Ovary (tissue), 9 donors: ENCODE data around the gene GUCD1. TPM values are rescaled to one million over a fixed set of nuclear protein-coding genes. Genes with fewer than 3 reads are reported as not detected.

Experiments used
- DNase-seq, 5 donors: peaks; one replicate each; pipeline ENCODE4 v3.0.0-alpha.2; 2019 to 2020
- H3K27ac ChIP-seq, 2 donors: fragments of 200-600 bp; one replicate each; pipeline versions ENCODE4 v1.5.1 to v1.8.0; 2019 to 2022
- H3K27me3 ChIP-seq: fragments of 200-600 bp; one replicate; pipeline ENCODE4 v1.8.0; 2022
- H3K36me3 ChIP-seq: fragments of 200-600 bp; sonication (generic); one replicate; pipeline ENCODE4 v1.5.1; 2019
- H3K4me1 ChIP-seq: one replicate; pipeline ENCODE4 v1.8.1; 2013; ENCODE audit warnings: mild to moderate bottlenecking, moderate library complexity; ENCODE audit not compliant: insufficient read depth
- H3K4me3 ChIP-seq: fragments of 200-600 bp; sonication (generic); one replicate; pipeline ENCODE4 v1.5.1; 2017
- H3K9me3 ChIP-seq, 2 donors: fragments of 200-600 bp in 1 of 2; sonication (generic) in 1 of 2; one replicate each; pipeline versions ENCODE4 v1.5.1 to v1.8.1; 2013 to 2019; ENCODE audit warnings: mild to moderate bottlenecking in 1 of 2, moderate library complexity in 1 of 2
- EP300 ChIP-seq: sonication (generic); formaldehyde crosslinking; IDR thresholded peaks from one replicate; pipeline ENCODE4 v1.6.1; 2017; ENCODE audit warnings: antibody characterized with exemption
- POLR2A ChIP-seq: fragments of 450-650 bp; IDR thresholded peaks from one replicate; pipeline ENCODE4 v1.6.1; 2017; ENCODE audit warnings: antibody characterized with exemption, mild to moderate bottlenecking, moderate library complexity
- WGBS, 3 donors: extraction: QIAGEN DNeasy Blood & Tissue Kit in 1 of 3; methylation state at CpG; one replicate each; pipeline versions ENCODE4 v1.1.5 to v1.1.7; 2013 to 2017; 5-methylcytosine and 5-hydroxymethylcytosine counted together
- intact Hi-C, 4 donors: fragments of 100-400 bp; cut with DNase I; formaldehyde crosslinking; loops; one replicate each; pipeline versions ENCODE4 v1.11.0 to v1.15.1; 2022 to 2023
- polyA plus RNA-seq, 2 donors: library from polyadenylated mRNA; stranded (reverse); fragments of 200-250 nt in 1 of 2; fragments of 350-450 nt in 1 of 2; fragmentation: Illumina TruSeq in 1 of 2; extraction: RNeasy Lipid Tissue Mini Kit (QIAGEN cat#74804) in 1 of 2; gene quantifications; one replicate each; pipeline ENCODE4 v1.2.3, GENCODE V29; 2013 to 2014
- total RNA-seq, 7 donors: library from RNA; depleted of rRNA in 2 of 7; stranded (reverse); fragments of >200 nt in 2 of 7; fragmentation: NEBNext Ultra II Directional in 3 of 7; extraction: Animal tissue kit (Norgen Biotek cat#: 25700) in 3 of 7; gene quantifications; one replicate each; pipeline versions ENCODE4 v1.1.0 to v1.2.4, GENCODE V29; 2016 to 2023
- TF ChIP-seq, protein P1 (sequence below), 3 donors: fragments of 450-650 bp in 2 of 3; fragments of 200-600 bp in 1 of 3; IDR thresholded peaks; one replicate each; pipeline versions ENCODE4 v1.5.1 to v1.8.0; 2016 to 2022; ENCODE audit warnings: antibody characterized with exemption in 3 of 3, mild to moderate bottlenecking in 1 of 3
- donor health status: DM: no; HTN: no; CAD: no; lungs with moderate emphysema.
- donor health status: DM: no; HTN: no; CAD: no.
- donor health status: Bipolar disorder and iron deficiency.
- donor health status: DM: yes; HTN: yes; CAD: no.
- donor health status: DM: no; HTN: no; CAD: no.
- donor health status: DM: yes; HTN: yes; CAD: no.

The GUCD1 gene
- total and polyA plus RNA-seq, 9 donors = 30.3 to 85.4 (median 55.4) TPM

DNA sequence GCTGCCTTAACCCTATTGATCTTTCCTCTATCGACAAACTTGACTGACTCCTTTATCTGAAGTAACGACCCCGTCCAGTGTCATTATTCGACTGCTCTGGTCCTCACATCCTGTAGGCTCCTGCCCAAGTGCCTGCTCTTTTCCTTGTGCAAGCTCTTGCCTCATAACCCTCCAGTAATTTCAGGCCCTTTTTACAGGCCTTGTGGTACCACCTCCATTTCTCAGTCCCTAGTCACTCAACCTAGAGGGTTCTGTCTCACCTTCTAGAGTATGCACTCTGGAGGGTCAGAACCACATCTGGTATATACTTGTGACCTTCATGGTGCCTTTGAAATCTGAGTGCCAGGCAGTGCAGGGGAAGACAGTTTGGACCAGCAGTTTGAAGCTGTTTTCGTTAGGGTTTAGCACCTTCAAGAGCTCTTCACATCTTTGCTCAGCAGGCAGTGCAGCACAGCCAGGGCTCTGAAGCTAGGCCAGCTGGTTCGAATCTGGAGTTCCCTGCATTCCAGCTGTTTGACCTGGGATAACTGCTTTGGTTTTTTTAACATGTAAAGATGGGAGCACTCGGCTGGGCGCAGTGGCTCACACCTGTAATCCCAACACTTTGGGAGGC is 12.1 kb upstream of the GUCD1 start:
- H3K4me3 ChIP-seq = no peak overlapping the region
- no peaks in the 10 kb centered on the region for H3K27me3 ChIP-seq
- H3K36me3 ChIP-seq = no peaks in the 10 kb centered on the region
- 43 to 51% (median 45%) methylated on average over 8 of the region's 8 CpGs for WGBS, 3 donors
- no peak for DNase-seq
- no peaks in the 10 kb centered on the region for H3K4me1 ChIP-seq
- no peak overlapping the region for H3K27ac ChIP-seq
- no peak for TF ChIP-seq EP300
- TF ChIP-seq POLR2A = no peak
- TF ChIP-seq, protein P1, sequence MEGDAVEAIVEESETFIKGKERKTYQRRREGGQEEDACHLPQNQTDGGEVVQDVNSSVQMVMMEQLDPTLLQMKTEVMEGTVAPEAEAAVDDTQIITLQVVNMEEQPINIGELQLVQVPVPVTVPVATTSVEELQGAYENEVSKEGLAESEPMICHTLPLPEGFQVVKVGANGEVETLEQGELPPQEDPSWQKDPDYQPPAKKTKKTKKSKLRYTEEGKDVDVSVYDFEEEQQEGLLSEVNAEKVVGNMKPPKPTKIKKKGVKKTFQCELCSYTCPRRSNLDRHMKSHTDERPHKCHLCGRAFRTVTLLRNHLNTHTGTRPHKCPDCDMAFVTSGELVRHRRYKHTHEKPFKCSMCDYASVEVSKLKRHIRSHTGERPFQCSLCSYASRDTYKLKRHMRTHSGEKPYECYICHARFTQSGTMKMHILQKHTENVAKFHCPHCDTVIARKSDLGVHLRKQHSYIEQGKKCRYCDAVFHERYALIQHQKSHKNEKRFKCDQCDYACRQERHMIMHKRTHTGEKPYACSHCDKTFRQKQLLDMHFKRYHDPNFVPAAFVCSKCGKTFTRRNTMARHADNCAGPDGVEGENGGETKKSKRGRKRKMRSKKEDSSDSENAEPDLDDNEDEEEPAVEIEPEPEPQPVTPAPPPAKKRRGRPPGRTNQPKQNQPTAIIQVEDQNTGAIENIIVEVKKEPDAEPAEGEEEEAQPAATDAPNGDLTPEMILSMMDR (IDR thresholded peaks at IDR 0.05) = no peak
- H3K9me3 ChIP-seq = no peaks in the 10 kb centered on the region
- intact Hi-C loops = no loop called here

DNA sequence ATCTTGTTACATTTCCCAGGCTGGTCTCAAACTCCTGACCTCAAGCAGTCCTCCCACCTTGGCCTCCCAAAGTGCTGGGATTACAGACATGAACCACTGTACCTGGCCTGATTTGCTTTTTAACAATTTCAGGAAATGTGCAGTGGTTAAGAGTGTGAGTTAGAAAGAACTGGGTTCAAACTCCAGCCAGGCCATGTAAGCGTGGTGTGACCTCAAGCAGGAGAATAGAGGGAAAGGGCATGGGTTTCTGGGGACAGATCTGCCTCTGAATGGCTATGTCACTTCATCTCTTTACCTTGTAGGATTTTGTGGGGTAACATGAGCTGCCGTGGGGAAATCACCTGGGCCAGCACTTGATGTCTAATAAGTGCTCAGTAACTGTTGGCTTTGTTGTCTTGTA is 10.1 kb upstream of the GUCD1 start:
- no peak for DNase-seq
- TF ChIP-seq POLR2A = no peak
- no peak for TF ChIP-seq EP300
- TF ChIP-seq, protein P1 (IDR thresholded peaks at IDR 0.05) = no peak
- H3K27ac ChIP-seq = no peak overlapping the region
- no peaks in the 10 kb centered on the region for H3K36me3 ChIP-seq
- no peak overlapping the region for H3K4me3 ChIP-seq
- 90 to 94% (median 90%) methylated on average over 2 of the region's 2 CpGs for WGBS, 3 donors
- intact Hi-C loops = no loop called here
- H3K4me1 ChIP-seq = no peaks in the 10 kb centered on the region
- H3K27me3 ChIP-seq = no peaks in the 10 kb centered on the region
- no peaks in the 10 kb centered on the region for H3K9me3 ChIP-seq

DNA sequence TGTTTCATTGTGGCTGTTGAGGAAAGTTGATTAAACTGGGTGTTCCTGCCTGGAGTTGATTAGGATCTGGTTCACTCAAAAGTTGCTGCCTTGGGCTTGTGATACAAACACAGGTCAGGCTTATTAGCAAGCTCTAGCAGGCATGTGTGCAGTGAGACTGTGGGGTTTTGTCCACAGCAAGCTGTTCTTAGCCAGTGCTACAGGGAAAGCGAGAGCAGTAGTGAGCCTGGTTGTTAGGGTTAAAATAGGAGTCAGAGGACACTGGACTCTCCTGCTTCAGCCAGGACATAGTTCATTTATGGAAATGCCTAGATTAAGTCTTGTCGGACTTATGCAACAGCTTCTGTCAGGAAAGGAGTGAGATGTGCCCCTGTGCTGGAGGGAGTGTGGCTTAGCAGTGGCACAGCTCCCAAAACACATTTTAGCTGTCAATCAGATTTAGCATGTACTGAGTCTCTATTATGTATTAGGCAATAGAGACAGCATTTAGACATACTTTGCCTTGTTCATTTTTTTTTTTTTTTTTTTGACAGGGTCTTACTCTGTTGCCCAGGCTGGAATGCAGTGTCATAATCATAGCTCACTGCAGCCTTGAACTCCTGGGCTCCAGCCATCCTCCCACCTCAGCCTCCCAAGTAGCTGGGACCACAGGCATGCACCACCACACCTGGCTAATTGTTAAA is 9.6 kb upstream of the GUCD1 start:
- 47 to 68% (median 56%) methylated on average over 2 of the region's 2 CpGs for WGBS, 3 donors
- TF ChIP-seq EP300 (no peak), POLR2A (no peak)
- TF ChIP-seq, protein P1 (IDR thresholded peaks at IDR 0.05) = no peak
- Histone ChIP-seq H3K9me3 (no peaks in the 10 kb centered on the region), H3K36me3 (no peaks in the 10 kb centered on the region), H3K4me1 (no peaks in the 10 kb centered on the region), H3K27me3 (no peaks in the 10 kb centered on the region), H3K27ac (no peak overlapping the region), H3K4me3 (no peak overlapping the region)
- intact Hi-C loops = no loop called here
- no peak for DNase-seq

DNA sequence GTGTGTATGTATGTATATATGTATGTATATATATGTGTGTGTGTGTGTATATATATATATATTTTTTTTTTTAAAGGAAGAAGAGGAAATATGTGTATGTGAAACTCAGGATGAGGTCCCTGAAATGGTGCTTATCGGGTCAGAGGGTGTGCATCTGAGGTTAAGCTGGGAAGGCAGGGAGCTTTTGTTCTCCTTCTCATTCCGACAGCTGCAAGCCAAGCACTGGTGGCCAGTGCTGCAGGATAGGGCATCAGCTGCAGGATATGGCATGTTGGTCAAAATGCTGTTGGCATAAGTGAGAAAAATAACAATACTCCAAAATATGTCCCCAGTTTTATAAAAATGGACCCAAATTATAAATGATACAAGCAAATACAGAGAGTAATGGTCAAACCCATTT is 8.3 kb upstream of the GUCD1 start:
- whole genome bisulfite sequencing, 3 donors = 86 to 94% (median 91%) methylated on average over 2 of the region's 2 CpGs
- H3K4me3 ChIP-seq = no peak overlapping the region
- no peaks in the 10 kb centered on the region for H3K9me3 ChIP-seq
- H3K36me3 ChIP-seq = no peaks in the 10 kb centered on the region
- no peak overlapping the region for H3K27ac ChIP-seq
- TF ChIP-seq POLR2A (no peak), EP300 (no peak)
- TF ChIP-seq, protein P1 (IDR thresholded peaks at IDR 0.05) = no peak
- DNase-seq = no peak
- intact Hi-C loops = no loop called here
- no peaks in the 10 kb centered on the region for H3K4me1 ChIP-seq
- no peaks in the 10 kb centered on the region for H3K27me3 ChIP-seq
